ENCODE measurements around the gene ESYT2. TPM values are rescaled to one million over a fixed set of nuclear protein-coding genes. Genes with fewer than 3 reads are reported as not detected.

The ESYT2 gene
- total RNA-seq, 1 experiment from 2014 or later: 66.6 TPM

GRCh38 chr7:158856883-158857668 lies 27.8 kb upstream of the ESYT2 start:
- peaks cover 7% of the 10 kb centered on the region for H3K4me1 Mint-ChIP-seq (ENCODE audit: low read depth, unreplicated experiment)
- no peak for DNase-seq
- peaks cover 24% of the 10 kb centered on the region for H3K36me3 Mint-ChIP-seq (ENCODE audit: insufficient read depth, unreplicated experiment)
- CTCF ChIA-PET: no interaction called here
- H3K4me3 Mint-ChIP-seq (ENCODE audit: low read depth, unreplicated experiment): peak overlapping the region; percentile 98
- TSS peak; percentile 40 for BruUV-seq (replicated peaks)
- H3K27me3 Mint-ChIP-seq (ENCODE audit: unreplicated experiment): no peaks in the 10 kb centered on the region
- H3K9me3 Mint-ChIP-seq (ENCODE audit: low read depth, unreplicated experiment): no peaks in the 10 kb centered on the region
- intact Hi-C loops (cut with micrococcal nuclease; ENCODE audit: unreplicated experiment): no loop called here
- no peak overlapping the region for H3K27ac Mint-ChIP-seq (ENCODE audit: unreplicated experiment)
- no peak for TF ChIP-seq CTCF (IDR thresholded peaks at IDR 0.05; ENCODE audit: unreplicated experiment)

- Mint-ChIP-seq H3K4me1 (ENCODE audit: low read depth, unreplicated experiment) (peaks cover 7% of the 10 kb centered on the region), H3K36me3 (ENCODE audit: insufficient read depth, unreplicated experiment) (peaks cover 24% of the 10 kb centered on the region), H3K27me3 (ENCODE audit: unreplicated experiment) (no peaks in the 10 kb centered on the region), H3K4me3 (ENCODE audit: low read depth, unreplicated experiment) (peak overlapping the region; percentile 15), H3K27ac (ENCODE audit: unreplicated experiment) (no peak overlapping the region), H3K9me3 (ENCODE audit: low read depth, unreplicated experiment) (no peaks in the 10 kb centered on the region)
- CTCF ChIA-PET: no interaction called here
- no TSS peak for BruUV-seq (replicated peaks)
- TF ChIP-seq CTCF (IDR thresholded peaks at IDR 0.05; ENCODE audit: unreplicated experiment): no peak
- DNase-seq: no peak
- intact Hi-C loops (cut with micrococcal nuclease; ENCODE audit: unreplicated experiment): no loop called here
These were observed 25.4 kb upstream of the ESYT2 start for GRCh38 chr7:158854681-158855081.

GRCh38 chr7:158850545-158851102 lies 21.3 kb upstream of the ESYT2 start:
- DNase-seq: no peak
- Mint-ChIP-seq H3K27me3 (ENCODE audit: unreplicated experiment) (no peaks in the 10 kb centered on the region), H3K4me1 (ENCODE audit: low read depth, unreplicated experiment) (peaks cover 7% of the 10 kb centered on the region), H3K4me3 (ENCODE audit: low read depth, unreplicated experiment) (no peak overlapping the region), H3K27ac (ENCODE audit: unreplicated experiment) (no peak overlapping the region), H3K9me3 (ENCODE audit: low read depth, unreplicated experiment) (no peaks in the 10 kb centered on the region), H3K36me3 (ENCODE audit: insufficient read depth, unreplicated experiment) (peaks cover 1% of the 10 kb centered on the region)
- no peak for TF ChIP-seq CTCF (IDR thresholded peaks at IDR 0.05; ENCODE audit: unreplicated experiment)
- CTCF ChIA-PET: no interaction called here
- no TSS peak for BruUV-seq (replicated peaks)
- intact Hi-C loops (cut with micrococcal nuclease; ENCODE audit: unreplicated experiment): no loop called here

- H3K9me3 Mint-ChIP-seq (ENCODE audit: low read depth, unreplicated experiment): peaks cover 2% of the 10 kb centered on the region
- H3K36me3 Mint-ChIP-seq (ENCODE audit: insufficient read depth, unreplicated experiment): no peaks in the 10 kb centered on the region
- peaks cover under 1% of the 10 kb centered on the region for H3K27me3 Mint-ChIP-seq (ENCODE audit: unreplicated experiment)
- peaks cover 3% of the 10 kb centered on the region for H3K4me1 Mint-ChIP-seq (ENCODE audit: low read depth, unreplicated experiment)
- H3K27ac Mint-ChIP-seq (ENCODE audit: unreplicated experiment): no peak overlapping the region
- no peak for DNase-seq
- CTCF ChIA-PET: no interaction called here
- H3K4me3 Mint-ChIP-seq (ENCODE audit: low read depth, unreplicated experiment): no peak overlapping the region
- no peak for TF ChIP-seq CTCF (IDR thresholded peaks at IDR 0.05; ENCODE audit: unreplicated experiment)
- intact Hi-C loops (cut with micrococcal nuclease; ENCODE audit: unreplicated experiment): no loop called here
- no TSS peak for BruUV-seq (replicated peaks)
These were observed 20.6 kb upstream of the ESYT2 start for GRCh38 chr7:158849768-158850544.
